ENCODE results near the gene DPYSL5. TPM values are rescaled to one million over a fixed set of nuclear protein-coding genes. Genes with fewer than 3 reads are reported as not detected.
"Not testable (repeated sequence)": the region's sequence is repeated elsewhere in the genome, so short reads cannot be mapped to it uniquely, and the experiment has no call there.

DPYSL5 gene
- total and polyA plus RNA-seq, 2 of the 8 experiments (the other 6 are each of a cell fraction or from before 2014, with no cell fraction given): 11.9 to 16.4 TPM

GRCh38 chr2:26812731-26813130, 35.2 kb upstream of the DPYSL5 start (continued):
- TF ChIP-seq E2F6 (IDR thresholded peaks at IDR 0.05): no peak
- no peak for TF ChIP-seq CREB1 (IDR thresholded peaks at IDR 0.05)
- no peak for TF ChIP-seq JUND (IDR thresholded peaks at IDR 0.05; ENCODE audit: low read length)
- TF ChIP-seq POU5F1 (IDR thresholded peaks at IDR 0.05; ENCODE audit: low read depth, low read length): no peak
- TF ChIP-seq CTCF (IDR thresholded peaks at IDR 0.05; ENCODE audit: control extremely low read depth in 1 of 3, insufficient read depth in 1 of 3, low read depth in 1 of 3, low read length in 3 of 3): no peak

- not testable (repeated sequence) for H3K9me3 ChIP-seq (ENCODE audit: insufficient read depth in 2 of 2, low read depth in 1 of 2, low read length in 1 of 2); H3K4me1 ChIP-seq (replicated peaks in 1 of 4; ENCODE audit: control insufficient read depth in 3 of 4, insufficient read depth in 4 of 4, low read length in 3 of 4); H3K79me2 ChIP-seq (ENCODE audit: control insufficient read depth in 1 of 2, insufficient read depth in 2 of 2, low read length in 2 of 2); H4K20me1 ChIP-seq (replicated peaks in 1 of 2; ENCODE audit: control insufficient read depth in 1 of 2, insufficient read depth in 2 of 2, low read length in 2 of 2); H2BK5ac ChIP-seq (ENCODE audit: low read depth, low read length); H2BK20ac ChIP-seq (ENCODE audit: low read length); H2BK12ac ChIP-seq (ENCODE audit: low read depth, low read length); H2BK15ac ChIP-seq (ENCODE audit: low read length); H3K9ac ChIP-seq (replicated peaks in 1 of 4; ENCODE audit: extremely low read depth in 1 of 4, low read depth in 3 of 4, low read length in 3 of 4); H3K27ac ChIP-seq (ENCODE audit: low read depth, low read length); H2AFZ ChIP-seq (ENCODE audit: low read length); H3K27me3 ChIP-seq (replicated peaks in 1 of 4; ENCODE audit: control insufficient read depth in 3 of 4, extremely low read depth in 1 of 4, insufficient read depth in 3 of 4, low read length in 3 of 4); H4K91ac ChIP-seq (replicated peaks; ENCODE audit: insufficient read length, low read length); H2BK120ac ChIP-seq (replicated peaks; ENCODE audit: low read depth, low read length); H3K56ac ChIP-seq (replicated peaks; ENCODE audit: insufficient read length, low read depth, low read length); H3K4me2 ChIP-seq (ENCODE audit: insufficient read depth in 1 of 2, low read depth in 2 of 2, low read length in 2 of 2); H3K14ac ChIP-seq (ENCODE audit: insufficient read length); DNase-seq (ENCODE audit: low read depth in 1 of 2, low spot score in 2 of 2); H4K5ac ChIP-seq (ENCODE audit: insufficient read length, low read depth, low read length); H3K23ac ChIP-seq (ENCODE audit: insufficient read length); H3K36me3 ChIP-seq (ENCODE audit: control insufficient read depth in 2 of 4, insufficient read depth in 4 of 4, low read length in 3 of 4); FAIRE-seq; H3K18ac ChIP-seq (ENCODE audit: extremely low read depth, low read length); H3K4ac ChIP-seq (replicated peaks; ENCODE audit: insufficient read length, low read depth, low read length); H2AK5ac ChIP-seq (ENCODE audit: low read depth, low read length); H3K4me3 ChIP-seq (ENCODE audit: extremely low read depth in 1 of 4, insufficient read depth in 2 of 4, low read depth in 3 of 4, low read length in 4 of 4); H3K79me1 ChIP-seq (ENCODE audit: low read depth, low read length); H4K8ac ChIP-seq (ENCODE audit: extremely low read depth, insufficient read depth, low read length); H3K23me2 ChIP-seq (ENCODE audit: low read depth, low read length)
- 91% methylated on average over 37 of the region's 52 CpGs; no CpG with 5 or more reads in 1 of the 2 experiments for WGBS, 2 experiments (ENCODE audit: extremely low coverage in 1 of 2, insufficient coverage in 1 of 2, insufficient read length in 1 of 2, insufficient replicate concordance in 2 of 2, low coverage in 1 of 2, low lambda C conversion rate in 2 of 2, missing lambda C conversion rate in 1 of 2)
- ChIA-PET CTCF (ENCODE audit: partially characterized antibody) (interaction anchor here (1.8 to 2.6 kb wide), 2 partner anchors 33 to 108 kb away, joined by 5 to 10 read pairs; partner anchors contain the start of gene DPYSL5), POLR2A (ENCODE audit: partially characterized antibody) (interaction anchor here (0.6 kb wide), 1 partner anchor 44 kb away, joined by 3 read pairs; no protein-coding TSS in a partner anchor)
Observed at GRCh38 chr2:26814072-26814765, 33.7 kb upstream of the DPYSL5 start.
